HCT116 (cell line): Measurements from ENCODE around the gene SLC7A9. TPM values are rescaled to one million over a fixed set of nuclear protein-coding genes. Genes with fewer than 3 reads are reported as not detected.

ENCODE experiments used
- ATAC-seq: fragments of 200-7000 bp; cut with Tn5 transposase; 2 replicates; pipeline ENCODE4 v1.9.1; 2020; ENCODE audit warnings: mild to moderate bottlenecking, moderate library complexity
- BruUV-seq: library from RNA; stranded (reverse); fragments of 400-500 nt; replicated peaks from 2 replicates; lab custom pipeline; 2021; lab: Mats Ljungman, UMichigan
- CTCF ChIA-PET: fragments of 300-600 bp; sonication (Branson Sonifier 250); formaldehyde crosslinking; loops from one replicate; lab custom pipeline; 2021; ENCODE audit warnings: antibody characterized with exemption; lab: Charles Lee
- POLR2A ChIA-PET: fragments of 300-600, 350-600 bp; sonication (Branson Sonifier 250); formaldehyde crosslinking; loops from one replicate; lab custom pipeline; 2021; ENCODE audit warnings: antibody characterized with exemption; lab: Charles Lee
- RAD21 ChIA-PET, 2 experiments: fragments of 300-600 bp; sonication (Branson Sonifier 250); formaldehyde crosslinking; loops; one replicate each; lab custom pipeline; 2023; ENCODE audit warnings: low total read pairs in 2 of 2; ENCODE audit not compliant: uncharacterized antibody in 2 of 2, unreplicated experiment in 2 of 2, low non-redundant PET in 1 of 2; lab: Charles Lee
- DNase-seq: peaks from one replicate; pipeline ENCODE4 v3.0.0-alpha.2; 2010; ENCODE audit warnings: low read depth, low spot score
- H2AFZ ChIP-seq: fragments of 200-600 bp; shearing (Covaris generic), sonication (generic); 2 replicates; pipeline ENCODE4 v1.6.1; 2017; ENCODE audit warnings: low read depth, mixed run types, mixed read lengths, antibody characterized with exemption, low read length; ENCODE audit not compliant: poor library complexity, severe bottlenecking
- H3K27ac ChIP-seq: 2 replicates; pipeline ENCODE4 v1.5.1; 2012; ENCODE audit warnings: low read depth, low read length
- H3K27me3 ChIP-seq: fragments of 200-600 bp; sonication (generic); 2 replicates; pipeline ENCODE4 v1.6.1; 2016; ENCODE audit warnings: mixed run types, low read length, mixed read lengths; ENCODE audit not compliant: insufficient read depth
- H3K36me3 ChIP-seq, 2 experiments: fragments of 200-500 bp in 1 of 2; fragments of 200-600 bp in 1 of 2; sonication (Bioruptor generic) in 1 of 2; sonication (generic) in 1 of 2; 2 replicates each; pipeline versions ENCODE4 v1.5.1 to v1.6.1; 2014 to 2016; ENCODE audit warnings: low read length in 2 of 2, inconsistent platforms in 1 of 2, mixed read lengths in 1 of 2, mixed run types in 1 of 2; ENCODE audit not compliant: insufficient read depth in 2 of 2, control insufficient read depth in 1 of 2
- H3K4me1 ChIP-seq, 2 experiments: fragments of 200-600 bp in 1 of 2; sonication (generic) in 1 of 2; 2 replicates each; pipeline versions ENCODE4 v1.5.1 to v1.6.1; 2012 to 2017; ENCODE audit warnings: low read length in 2 of 2, inconsistent platforms in 1 of 2, mild to moderate bottlenecking in 1 of 2, mixed read lengths in 1 of 2, mixed run types in 1 of 2, moderate library complexity in 1 of 2; ENCODE audit not compliant: insufficient read depth in 2 of 2, control insufficient read depth in 1 of 2
- H3K4me2 ChIP-seq: fragments of 200-600 bp; sonication (generic); 2 replicates; pipeline ENCODE4 v1.6.1; 2017; ENCODE audit warnings: mixed run types, low read length, mixed read lengths
- H3K4me3 ChIP-seq, 2 experiments: fragments of 200-600 bp in 1 of 2; sonication (generic) in 1 of 2; replicated peaks in 1 of 2; 2 replicates each; pipeline ENCODE4 v1.5.1; 2011 to 2016; ENCODE audit warnings: low read length in 2 of 2, control low read depth in 1 of 2, low read depth in 1 of 2, mild to moderate bottlenecking in 1 of 2, mixed read lengths in 1 of 2, mixed run types in 1 of 2
- H3K79me2 ChIP-seq: fragments of 200-600 bp; sonication (generic); 2 replicates; pipeline ENCODE4 v1.6.1; 2017; ENCODE audit warnings: mild to moderate bottlenecking, mixed run types, low read length, moderate library complexity, mixed read lengths; ENCODE audit not compliant: insufficient read depth
- H3K9ac ChIP-seq: fragments of 200-600 bp; sonication (generic); 2 replicates; pipeline ENCODE4 v1.6.1; 2016; ENCODE audit warnings: low read length, mixed read lengths
- H3K9me2 ChIP-seq: fragments of 200-600 bp; sonication (generic), shearing (Covaris generic); 2 replicates; pipeline ENCODE4 v1.6.1; 2017; ENCODE audit warnings: mixed run types, mild to moderate bottlenecking, moderate library complexity; ENCODE audit not compliant: insufficient read depth
- H3K9me3 ChIP-seq, 2 experiments: fragments of 200-500 bp in 1 of 2; fragments of 200-600 bp in 1 of 2; sonication (Bioruptor generic) in 1 of 2; sonication (generic) in 1 of 2; 2 replicates each; pipeline ENCODE4 v1.6.1; 2014 to 2017; ENCODE audit warnings: low read length in 2 of 2, mixed read lengths in 2 of 2, inconsistent platforms in 1 of 2, low read depth in 1 of 2, mild to moderate bottlenecking in 1 of 2, mixed run types in 1 of 2, moderate library complexity in 1 of 2; ENCODE audit not compliant: control insufficient read depth in 1 of 2, insufficient read depth in 1 of 2
- H4K20me1 ChIP-seq: fragments of 200-600 bp; sonication (generic), shearing (Covaris generic); 2 replicates; pipeline ENCODE4 v1.6.1; 2017; ENCODE audit warnings: mixed run types, mild to moderate bottlenecking, moderate library complexity; ENCODE audit not compliant: insufficient read depth
- CBX3 ChIP-seq: IDR thresholded peaks from 2 replicates; pipeline ENCODE4 v1.6.1; 2012; ENCODE audit warnings: low read depth
- CEBPB ChIP-seq: IDR thresholded peaks from 2 replicates; pipeline ENCODE4 v1.6.1; 2012; ENCODE audit warnings: low read depth
- EGR1 ChIP-seq: IDR thresholded peaks from 2 replicates; pipeline ENCODE4 v1.6.1; 2012; ENCODE audit warnings: low read depth
- ELF1 ChIP-seq: IDR thresholded peaks from 2 replicates; pipeline ENCODE4 v1.6.1; 2012; ENCODE audit warnings: low read depth, borderline replicate concordance
- EZH2 ChIP-seq: fragments of 200-600 bp; sonication (generic); IDR thresholded peaks from 2 replicates; pipeline ENCODE4 v1.6.1; 2017; ENCODE audit warnings: antibody characterized with exemption, mixed run types
- FOSL1 ChIP-seq: IDR thresholded peaks from 2 replicates; pipeline ENCODE4 v1.6.1; 2012; ENCODE audit warnings: low read depth
- JUND ChIP-seq: IDR thresholded peaks from 2 replicates; pipeline ENCODE4 v1.6.1; 2012
- MAX ChIP-seq: IDR thresholded peaks from 2 replicates; pipeline ENCODE4 v1.6.1; 2012
- POLR2A ChIP-seq: IDR thresholded peaks from 2 replicates; pipeline ENCODE4 v1.7.0; 2011; ENCODE audit warnings: borderline replicate concordance; ENCODE audit not compliant: insufficient read depth, insufficient read length; ENCODE audit errors: extremely low read depth
- POLR2AphosphoS5 ChIP-seq: IDR thresholded peaks from 2 replicates; pipeline ENCODE4 v1.6.1; 2011; ENCODE audit warnings: mild to moderate bottlenecking, low read depth, low read length, moderate library complexity
- REST ChIP-seq: IDR thresholded peaks from 2 replicates; pipeline ENCODE4 v1.6.1; 2012; ENCODE audit warnings: low read depth
- SIN3A ChIP-seq: IDR thresholded peaks from 2 replicates; pipeline ENCODE4 v1.6.1; 2012; ENCODE audit warnings: low read depth
- SRF ChIP-seq: IDR thresholded peaks from 2 replicates; pipeline ENCODE4 v1.6.1; 2012; ENCODE audit warnings: low read depth
- TCF7L2 ChIP-seq: IDR thresholded peaks from 2 replicates; pipeline ENCODE4 v1.7.0; 2011; ENCODE audit warnings: borderline replicate concordance, inconsistent platforms; ENCODE audit not compliant: insufficient read depth, insufficient read length; ENCODE audit errors: extremely low read depth
- ZFX ChIP-seq: fragments of 450-650 bp; IDR thresholded peaks from 2 replicates; pipeline ENCODE4 v1.6.1; 2017
- intact Hi-C: fragments of 100-400 bp; cut with micrococcal nuclease; formaldehyde crosslinking; loops from 2 replicates; pipeline ENCODE4 v1.10.0; 2022
- total RNA-seq: library from RNA; stranded (reverse); gene quantifications from one replicate; pipeline ENCODE4 v1.2.1, GENCODE V29; 2021; ENCODE audit not compliant: unreplicated experiment
- TF ChIP-seq, protein P1 (sequence below): IDR thresholded peaks from 2 replicates; pipeline ENCODE4 v1.6.1; 2012
- TF ChIP-seq, protein P2 (sequence below): IDR thresholded peaks from 2 replicates; pipeline ENCODE4 v1.6.1; 2011; ENCODE audit warnings: mild to moderate bottlenecking, low read length, moderate library complexity; ENCODE audit not compliant: insufficient replicate concordance; ENCODE audit errors: extremely low read depth

Gene SLC7A9
- total RNA-seq, 1 experiment from 2014 or later, result 0.42 TPM

- H3K79me2 ChIP-seq, result no peaks in the 10 kb centered on the region
- TF ChIP-seq EZH2, result no peak
- TF ChIP-seq MAX, result no peak
- no peak for TF ChIP-seq SRF
- TF ChIP-seq TCF7L2, result no peak
- no peak for TF ChIP-seq POLR2A
- TF ChIP-seq JUND, result no peak
- TF ChIP-seq SIN3A, result no peak
- no peak for TF ChIP-seq FOSL1
- no peak for TF ChIP-seq ELF1
- TF ChIP-seq CBX3, result no peak
- no peak for TF ChIP-seq EGR1
- TF ChIP-seq, protein P1, sequence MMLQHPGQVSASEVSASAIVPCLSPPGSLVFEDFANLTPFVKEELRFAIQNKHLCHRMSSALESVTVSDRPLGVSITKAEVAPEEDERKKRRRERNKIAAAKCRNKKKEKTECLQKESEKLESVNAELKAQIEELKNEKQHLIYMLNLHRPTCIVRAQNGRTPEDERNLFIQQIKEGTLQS, result no peak
- no peak for TF ChIP-seq REST
- TF ChIP-seq POLR2AphosphoS5, result no peak
- TF ChIP-seq, protein P2, sequence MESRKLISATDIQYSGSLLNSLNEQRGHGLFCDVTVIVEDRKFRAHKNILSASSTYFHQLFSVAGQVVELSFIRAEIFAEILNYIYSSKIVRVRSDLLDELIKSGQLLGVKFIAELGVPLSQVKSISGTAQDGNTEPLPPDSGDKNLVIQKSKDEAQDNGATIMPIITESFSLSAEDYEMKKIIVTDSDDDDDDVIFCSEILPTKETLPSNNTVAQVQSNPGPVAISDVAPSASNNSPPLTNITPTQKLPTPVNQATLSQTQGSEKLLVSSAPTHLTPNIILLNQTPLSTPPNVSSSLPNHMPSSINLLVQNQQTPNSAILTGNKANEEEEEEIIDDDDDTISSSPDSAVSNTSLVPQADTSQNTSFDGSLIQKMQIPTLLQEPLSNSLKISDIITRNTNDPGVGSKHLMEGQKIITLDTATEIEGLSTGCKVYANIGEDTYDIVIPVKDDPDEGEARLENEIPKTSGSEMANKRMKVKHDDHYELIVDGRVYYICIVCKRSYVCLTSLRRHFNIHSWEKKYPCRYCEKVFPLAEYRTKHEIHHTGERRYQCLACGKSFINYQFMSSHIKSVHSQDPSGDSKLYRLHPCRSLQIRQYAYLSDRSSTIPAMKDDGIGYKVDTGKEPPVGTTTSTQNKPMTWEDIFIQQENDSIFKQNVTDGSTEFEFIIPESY, result no peak
- no peak for TF ChIP-seq CEBPB
- no peak for TF ChIP-seq ZFX
- TF ChIP-seq, all 23 proteins: peak for 0
- no peak for ATAC-seq
- BruUV-seq, result no TSS peak
- Histone ChIP-seq H3K36me3 (no peaks in the 10 kb centered on the region), H3K9me3 (no peaks in the 10 kb centered on the region), H3K9ac (no peak overlapping the region), H3K9me2 (no peaks in the 10 kb centered on the region), H3K4me1 (no peaks in the 10 kb centered on the region), H3K4me3 (no peak overlapping the region), H3K27me3 (no peaks in the 10 kb centered on the region), H2AFZ (no peak overlapping the region), H3K27ac (no peak overlapping the region), H3K4me2 (no peak overlapping the region), H4K20me1 (no peaks in the 10 kb centered on the region)
- intact Hi-C loops, result no loop called here
- DNase-seq, result no peak
- CTCF ChIA-PET, result no interaction called here
- POLR2A ChIA-PET, result no interaction called here
- RAD21 ChIA-PET, result interaction anchor here in 1 of 2 experiments (0.6 kb wide), 1 partner anchor 250 kb away, joined by 3 read pairs; no protein-coding TSS in a partner anchor
Measured at GRCh38 chr19:32870981-32871451, 1.4 kb upstream of the SLC7A9 start.
